Osteocyte (in vitro differentiated cells): Measurements from ENCODE around the gene VWA5B1. TPM values are rescaled to one million over a fixed set of nuclear protein-coding genes. Genes with fewer than 3 reads are reported as not detected.

Experiments
- DNase-seq: peaks from one replicate; pipeline ENCODE4 v3.0.0; 2021; ENCODE audit warnings: mixed read lengths; ENCODE audit not compliant: unreplicated experiment; ENCODE audit errors: extremely low spot score
- H3K27ac Mint-ChIP-seq: one replicate; pipeline ENCODE4 v1.8.0; 2021; ENCODE audit warnings: mild to moderate bottlenecking, mixed read lengths; ENCODE audit not compliant: unreplicated experiment
- H3K27me3 Mint-ChIP-seq: one replicate; pipeline ENCODE4 v1.8.0; 2021; ENCODE audit warnings: mixed read lengths; ENCODE audit not compliant: unreplicated experiment
- H3K36me3 Mint-ChIP-seq: one replicate; pipeline ENCODE4 v1.8.0; 2021; ENCODE audit warnings: mixed read lengths; ENCODE audit not compliant: unreplicated experiment
- H3K4me1 Mint-ChIP-seq: one replicate; pipeline ENCODE4 v1.8.0; 2021; ENCODE audit warnings: mixed read lengths; ENCODE audit not compliant: unreplicated experiment
- H3K4me3 Mint-ChIP-seq: one replicate; pipeline ENCODE4 v1.8.0; 2021; ENCODE audit warnings: mild to moderate bottlenecking, moderate library complexity, mixed read lengths; ENCODE audit not compliant: unreplicated experiment
- H3K9me3 Mint-ChIP-seq: one replicate; pipeline ENCODE4 v1.8.0; 2021; ENCODE audit warnings: mixed read lengths; ENCODE audit not compliant: unreplicated experiment
- total RNA-seq: library from RNA; stranded (reverse); gene quantifications from 2 replicates; pipeline ENCODE4 v1.2.1, GENCODE V29; 2021
- TF ChIP-seq, protein P1 (sequence below): fragments of 200-600 bp; sonication (generic); IDR thresholded peaks from 2 replicates; pipeline ENCODE4 v1.5.0; 2021; ENCODE audit warnings: antibody characterized with exemption, mild to moderate bottlenecking, moderate library complexity

VWA5B1 gene
- total RNA-seq, 1 donor from 2014 or later, result not detected

DNA sequence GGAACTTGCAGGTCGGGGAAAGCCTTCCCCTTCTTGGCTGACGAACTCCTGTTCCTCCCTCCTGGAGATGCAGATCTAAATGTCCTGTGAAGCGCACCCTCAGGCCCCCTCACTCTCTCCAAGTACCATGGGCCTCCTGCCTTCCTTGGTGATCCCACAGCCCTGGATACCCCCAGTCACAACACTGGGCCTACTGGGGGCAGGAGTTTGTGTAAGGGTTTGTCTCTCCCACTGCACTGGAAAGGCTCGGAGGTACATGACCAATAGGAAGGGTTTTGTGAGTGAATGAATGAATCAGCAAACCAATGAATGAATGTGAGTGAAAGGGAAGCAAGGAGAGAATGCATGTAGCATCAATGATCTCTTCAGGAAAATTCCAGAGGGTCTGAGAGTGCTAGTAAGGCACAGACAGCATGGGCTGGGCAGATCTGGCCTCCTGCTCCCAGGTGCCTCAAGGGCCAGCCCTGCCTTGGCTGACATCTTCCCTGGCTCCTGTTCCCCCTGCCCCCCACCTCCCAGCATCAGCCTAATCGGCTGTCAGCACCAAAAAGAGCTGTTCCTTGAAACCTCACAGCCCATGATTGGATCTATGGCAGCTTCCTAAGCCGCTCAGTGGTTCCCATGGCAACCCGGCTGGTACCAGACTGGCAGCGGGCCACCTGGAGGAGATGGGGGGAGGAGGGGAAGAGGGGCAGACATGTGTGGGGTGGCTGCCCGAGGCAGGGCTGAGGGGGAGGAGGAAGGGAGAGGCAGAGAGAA, 95.8 kb downstream of the VWA5B1 start:
- no peak for DNase-seq
- TF ChIP-seq, protein P1, sequence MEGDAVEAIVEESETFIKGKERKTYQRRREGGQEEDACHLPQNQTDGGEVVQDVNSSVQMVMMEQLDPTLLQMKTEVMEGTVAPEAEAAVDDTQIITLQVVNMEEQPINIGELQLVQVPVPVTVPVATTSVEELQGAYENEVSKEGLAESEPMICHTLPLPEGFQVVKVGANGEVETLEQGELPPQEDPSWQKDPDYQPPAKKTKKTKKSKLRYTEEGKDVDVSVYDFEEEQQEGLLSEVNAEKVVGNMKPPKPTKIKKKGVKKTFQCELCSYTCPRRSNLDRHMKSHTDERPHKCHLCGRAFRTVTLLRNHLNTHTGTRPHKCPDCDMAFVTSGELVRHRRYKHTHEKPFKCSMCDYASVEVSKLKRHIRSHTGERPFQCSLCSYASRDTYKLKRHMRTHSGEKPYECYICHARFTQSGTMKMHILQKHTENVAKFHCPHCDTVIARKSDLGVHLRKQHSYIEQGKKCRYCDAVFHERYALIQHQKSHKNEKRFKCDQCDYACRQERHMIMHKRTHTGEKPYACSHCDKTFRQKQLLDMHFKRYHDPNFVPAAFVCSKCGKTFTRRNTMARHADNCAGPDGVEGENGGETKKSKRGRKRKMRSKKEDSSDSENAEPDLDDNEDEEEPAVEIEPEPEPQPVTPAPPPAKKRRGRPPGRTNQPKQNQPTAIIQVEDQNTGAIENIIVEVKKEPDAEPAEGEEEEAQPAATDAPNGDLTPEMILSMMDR, result no peak
- Mint-ChIP-seq H3K4me1 (no peaks in the 10 kb centered on the region), H3K36me3 (no peaks in the 10 kb centered on the region), H3K9me3 (no peaks in the 10 kb centered on the region), H3K27ac (no peak overlapping the region), H3K27me3 (peaks cover 45% of the 10 kb centered on the region), H3K4me3 (no peak overlapping the region)

DNA sequence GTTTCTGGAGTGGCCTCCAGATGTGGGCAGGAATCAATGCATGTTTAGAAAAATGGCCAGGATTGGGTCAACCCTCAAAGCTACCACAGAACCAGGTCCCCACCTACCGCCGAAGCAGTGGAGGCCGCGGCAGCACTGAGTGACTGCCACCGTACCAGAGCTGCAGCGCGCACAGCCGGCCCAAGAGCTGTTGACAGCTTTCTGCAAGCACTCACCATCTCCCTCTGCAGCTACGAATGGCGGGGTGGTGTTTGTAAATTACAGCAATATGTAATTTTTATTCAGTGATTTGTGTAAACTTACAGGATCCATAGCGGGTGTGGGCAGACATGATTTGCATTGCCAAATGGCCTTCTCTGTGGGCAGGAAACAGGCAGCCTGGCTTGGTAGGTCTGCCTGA, 98.9 kb downstream of the VWA5B1 start:
- H3K27ac Mint-ChIP-seq, result no peak overlapping the region
- TF ChIP-seq, protein P1, result no peak
- no peaks in the 10 kb centered on the region for H3K4me1 Mint-ChIP-seq
- peaks cover 60% of the 10 kb centered on the region for H3K27me3 Mint-ChIP-seq
- H3K36me3 Mint-ChIP-seq, result no peaks in the 10 kb centered on the region
- H3K4me3 Mint-ChIP-seq, result no peak overlapping the region
- no peak for DNase-seq
- no peaks in the 10 kb centered on the region for H3K9me3 Mint-ChIP-seq

DNA sequence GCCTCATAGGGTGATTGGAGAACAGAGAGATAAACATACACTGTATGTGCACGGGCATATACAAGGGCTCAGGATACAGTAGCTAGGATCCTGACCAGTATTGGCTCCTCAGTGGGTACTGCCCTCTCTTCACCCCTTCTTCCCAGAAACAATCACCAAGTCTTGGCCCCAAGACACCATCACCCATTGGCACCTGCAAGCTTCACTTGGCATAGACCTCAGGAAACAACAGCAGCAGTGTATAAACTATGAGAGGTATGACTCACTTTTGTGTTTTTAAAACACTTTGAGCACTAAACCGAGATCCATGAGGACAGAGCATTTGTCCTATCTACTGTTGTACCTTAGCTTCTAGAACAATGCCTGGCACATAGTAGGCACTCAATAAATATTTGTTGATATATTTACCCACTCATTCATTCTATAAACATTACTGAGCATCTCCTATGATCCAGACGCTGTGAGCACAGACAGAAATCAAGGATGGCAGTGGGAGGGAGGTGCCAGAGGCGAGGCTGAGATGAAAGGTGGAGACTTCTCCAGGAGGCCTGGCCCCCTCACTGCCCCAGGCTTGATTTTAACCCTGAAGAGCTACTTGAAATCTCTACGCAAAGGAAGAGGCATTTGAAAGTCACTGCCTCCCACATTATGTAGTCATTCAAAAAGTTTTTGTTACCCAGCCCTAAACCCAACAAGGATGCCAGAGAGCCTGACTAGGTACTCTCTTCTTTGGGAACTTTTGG, 100.1 kb downstream of the VWA5B1 start:
- Mint-ChIP-seq H3K4me1 (no peaks in the 10 kb centered on the region), H3K4me3 (no peak overlapping the region), H3K27ac (no peak overlapping the region), H3K9me3 (peaks cover 8% of the 10 kb centered on the region), H3K27me3 (peaks cover 54% of the 10 kb centered on the region), H3K36me3 (no peaks in the 10 kb centered on the region)
- DNase-seq, result no peak
- TF ChIP-seq, protein P1, result no peak

DNA sequence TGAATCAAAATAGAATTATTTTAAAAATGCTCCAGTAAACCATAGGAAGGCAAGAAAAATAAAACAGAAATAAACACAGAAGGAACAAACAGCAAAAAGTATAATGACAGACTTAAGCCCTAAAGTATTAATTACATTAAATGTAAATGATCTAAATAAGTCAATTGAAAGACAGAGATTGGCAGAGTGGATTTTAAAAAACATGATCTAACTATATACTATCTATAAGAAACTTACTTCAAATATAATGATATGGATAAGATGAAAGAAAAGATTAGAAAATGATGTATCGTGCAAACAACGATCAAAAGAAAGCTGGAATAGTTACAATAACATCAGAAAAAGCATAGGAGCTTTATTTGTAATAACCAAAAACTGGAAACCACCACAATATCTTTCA, 104.6 kb downstream of the VWA5B1 start:
- peaks cover 8% of the 10 kb centered on the region for H3K9me3 Mint-ChIP-seq
- H3K27me3 Mint-ChIP-seq, result peaks cover 58% of the 10 kb centered on the region
- H3K4me3 Mint-ChIP-seq, result no peak overlapping the region
- TF ChIP-seq, protein P1, result no peak
- peaks cover 5% of the 10 kb centered on the region for H3K4me1 Mint-ChIP-seq
- DNase-seq, result no peak
- no peak overlapping the region for H3K27ac Mint-ChIP-seq
- no peaks in the 10 kb centered on the region for H3K36me3 Mint-ChIP-seq

DNA sequence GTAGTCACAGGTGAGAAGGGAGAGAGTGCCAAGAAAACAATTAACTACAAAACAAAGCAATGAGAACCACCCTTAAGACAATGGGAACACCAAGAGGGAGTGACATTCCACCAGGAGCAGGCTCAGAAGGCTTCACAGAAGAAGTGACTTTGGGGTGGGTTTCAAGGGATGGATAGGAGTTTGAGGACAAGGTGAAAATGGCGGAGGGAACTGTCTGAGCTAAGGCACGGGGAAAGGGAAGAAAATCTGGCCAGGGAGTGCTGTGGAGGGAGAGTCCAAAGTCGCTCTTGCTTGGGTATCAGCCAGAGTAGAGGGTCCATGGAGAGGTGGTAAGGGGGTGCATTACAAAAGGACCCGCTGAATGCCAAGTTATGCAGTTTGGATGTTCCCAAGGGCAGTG, 108.1 kb downstream of the VWA5B1 start:
- no peak overlapping the region for H3K27ac Mint-ChIP-seq
- no peaks in the 10 kb centered on the region for H3K36me3 Mint-ChIP-seq
- H3K27me3 Mint-ChIP-seq, result peaks cover 43% of the 10 kb centered on the region
- DNase-seq, result no peak
- H3K4me3 Mint-ChIP-seq, result no peak overlapping the region
- TF ChIP-seq, protein P1, result no peak
- H3K9me3 Mint-ChIP-seq, result peaks cover 8% of the 10 kb centered on the region
- H3K4me1 Mint-ChIP-seq, result peaks cover 7% of the 10 kb centered on the region
